Osteoblast (primary cell): Measurements from ENCODE around the gene UBXN1. TPM values are rescaled to one million over a fixed set of nuclear protein-coding genes. Genes with fewer than 3 reads are reported as not detected.

Experiments used
- DNase-seq: peaks from one replicate; pipeline ENCODE4 v3.0.0; 2011; ENCODE audit warnings: low spot score, mixed read lengths; ENCODE audit not compliant: insufficient read length; ENCODE audit errors: missing footprints
- H2AFZ ChIP-seq: 2 replicates; pipeline ENCODE4 v1.6.0; 2011; ENCODE audit warnings: mild to moderate bottlenecking, low read length
- H3K27ac ChIP-seq: 2 replicates; pipeline ENCODE4 v1.5.1; 2011; ENCODE audit warnings: mild to moderate bottlenecking, low read depth, low read length, moderate library complexity
- H3K27me3 ChIP-seq: 2 replicates; pipeline ENCODE4 v1.6.0; 2012; ENCODE audit warnings: mild to moderate bottlenecking, control low read depth, inconsistent platforms, low read length, moderate library complexity; ENCODE audit not compliant: insufficient read depth
- H3K36me3 ChIP-seq: 2 replicates; pipeline ENCODE4 v1.5.1; 2011; ENCODE audit warnings: mild to moderate bottlenecking, low read length, control low read depth, moderate library complexity; ENCODE audit not compliant: insufficient read depth
- H3K4me1 ChIP-seq: 2 replicates; pipeline ENCODE4 v1.5.1; 2011; ENCODE audit warnings: mild to moderate bottlenecking, low read length, control low read depth, moderate library complexity; ENCODE audit not compliant: insufficient read depth
- H3K4me2 ChIP-seq: 2 replicates; pipeline ENCODE4 v1.6.0; 2011; ENCODE audit warnings: mild to moderate bottlenecking, low read length; ENCODE audit not compliant: insufficient read depth
- H3K4me3 ChIP-seq: fragments of 200-600 bp; sonication (generic); 3 replicates; pipeline ENCODE4 v1.5.1; 2012; ENCODE audit warnings: mild to moderate bottlenecking, low read length, inconsistent platforms; ENCODE audit not compliant: insufficient read depth
- H3K79me2 ChIP-seq: 2 replicates; pipeline ENCODE4 v1.6.0; 2012; ENCODE audit warnings: mild to moderate bottlenecking, low read length, control low read depth, inconsistent platforms; ENCODE audit not compliant: insufficient read depth
- H3K9me3 ChIP-seq: 2 replicates; pipeline ENCODE4 v1.5.1; 2011; ENCODE audit warnings: low read depth, low read length, control low read depth
- H4K20me1 ChIP-seq: 2 replicates; pipeline ENCODE4 v1.6.0; 2012; ENCODE audit warnings: mild to moderate bottlenecking, low read length, control low read depth; ENCODE audit not compliant: insufficient read depth
- CTCF ChIP-seq: IDR thresholded peaks from 2 replicates; pipeline ENCODE4 v1.5.1; 2011; ENCODE audit warnings: mild to moderate bottlenecking, low read depth, low read length, moderate library complexity; ENCODE audit errors: extremely low read depth
- total RNA-seq: library from RNA; depleted of rRNA; stranded (reverse); fragments of >200 nt; gene quantifications from 2 replicates; pipeline ENCODE4 v1.2.3, GENCODE V29; 2012

Gene UBXN1
- total RNA-seq, 1 donor = 107 TPM

GRCh38 chr11:62689421-62690183 is 10.7 kb upstream of the UBXN1 start, which contains the start of gene LRRN4CL:
Gene LRRN4CL, minus strand, starts transcription at chr11:62689530. Its CDS starts 1,022 bp downstream, at chr11:62688508.
- H4K20me1 ChIP-seq = no peaks in the 10 kb centered on the region
- peaks cover 33% of the 10 kb centered on the region for H3K36me3 ChIP-seq
- H3K4me1 ChIP-seq = peaks cover 14% of the 10 kb centered on the region
- H3K27ac ChIP-seq = peak within 1 kb of the TSS; percentile 43
- no peaks in the 10 kb centered on the region for H3K9me3 ChIP-seq
- peak within 1 kb of the TSS; percentile 44 for H2AFZ ChIP-seq
- H3K79me2 ChIP-seq = no peaks in the 10 kb centered on the region
- H3K4me3 ChIP-seq = no peak within 1 kb of the TSS
- no peak for TF ChIP-seq CTCF
- H3K4me2 ChIP-seq = peak within 1 kb of the TSS; percentile 46
- H3K27me3 ChIP-seq = no peaks in the 10 kb centered on the region
- peak; percentile 99 for DNase-seq

GRCh38 chr11:62688491-62688890 is 9.6 kb upstream of the UBXN1 start:
- no peak overlapping the region for H3K4me3 ChIP-seq
- H4K20me1 ChIP-seq = no peaks in the 10 kb centered on the region
- H3K27me3 ChIP-seq = no peaks in the 10 kb centered on the region
- H3K4me2 ChIP-seq = no peak overlapping the region
- no peak overlapping the region for H2AFZ ChIP-seq
- H3K27ac ChIP-seq = no peak overlapping the region
- no peak for TF ChIP-seq CTCF
- peaks cover 32% of the 10 kb centered on the region for H3K36me3 ChIP-seq
- H3K9me3 ChIP-seq = no peaks in the 10 kb centered on the region
- H3K4me1 ChIP-seq = peaks cover 11% of the 10 kb centered on the region
- H3K79me2 ChIP-seq = no peaks in the 10 kb centered on the region
- peak; percentile 86 for DNase-seq

- no peaks in the 10 kb centered on the region for H3K9me3 ChIP-seq
- H4K20me1 ChIP-seq = no peaks in the 10 kb centered on the region
- no peak overlapping the region for H3K4me2 ChIP-seq
- H3K79me2 ChIP-seq = no peaks in the 10 kb centered on the region
- H3K27me3 ChIP-seq = no peaks in the 10 kb centered on the region
- no peak overlapping the region for H3K4me3 ChIP-seq
- peaks cover 11% of the 10 kb centered on the region for H3K4me1 ChIP-seq
- H3K36me3 ChIP-seq = peaks cover 25% of the 10 kb centered on the region
- no peak for DNase-seq
- no peak overlapping the region for H3K27ac ChIP-seq
- TF ChIP-seq CTCF = no peak
- no peak overlapping the region for H2AFZ ChIP-seq
Measured at GRCh38 chr11:62687508-62688396, 8.9 kb upstream of the UBXN1 start.

GRCh38 chr11:62682518-62682917 is 3.6 kb upstream of the UBXN1 start:
- Histone ChIP-seq H3K9me3 (no peaks in the 10 kb centered on the region), H3K36me3 (peaks cover 6% of the 10 kb centered on the region), H3K4me1 (peaks cover 22% of the 10 kb centered on the region), H3K4me2 (no peak overlapping the region), H3K27ac (no peak overlapping the region), H3K79me2 (peaks cover 13% of the 10 kb centered on the region), H3K27me3 (no peaks in the 10 kb centered on the region), H4K20me1 (no peaks in the 10 kb centered on the region), H3K4me3 (no peak overlapping the region), H2AFZ (no peak overlapping the region)
- TF ChIP-seq CTCF = no peak
- no peak for DNase-seq
